Measurements from ENCODE around the gene ARFRP1. TPM values are rescaled to one million over a fixed set of nuclear protein-coding genes. Genes with fewer than 3 reads are reported as not detected.

ARFRP1 gene
- total RNA-seq, 1 experiment from 2014 or later = 119 TPM

GRCh38 chr20:63664143-63664851 is 43.5 kb downstream of the ARFRP1 start:
- H3K27ac Mint-ChIP-seq (ENCODE audit: unreplicated experiment) = no peak overlapping the region
- H3K36me3 ChIP-seq (ENCODE audit: control insufficient read depth, insufficient read depth, low read length) = no peaks in the 10 kb centered on the region; the same call in 1 of the 2 replicates
- peaks cover 23% of the 10 kb centered on the region for H3K36me3 Mint-ChIP-seq (ENCODE audit: insufficient read depth, unreplicated experiment)
- peaks cover 13% of the 10 kb centered on the region for H3K4me1 Mint-ChIP-seq (ENCODE audit: low read depth, unreplicated experiment)
- intact Hi-C loops (cut with micrococcal nuclease; ENCODE audit: unreplicated experiment) = no loop called here
- H3K9me3 Mint-ChIP-seq (ENCODE audit: unreplicated experiment) = no peaks in the 10 kb centered on the region
- ChIA-PET POLR2A (no interaction called here), CTCF (interaction anchor here (0.6 kb wide), 1 partner anchor 294 kb away, joined by 3 read pairs; no protein-coding TSS in a partner anchor)
- peaks cover 3% of the 10 kb centered on the region for H3K4me1 ChIP-seq
- H3K27me3 Mint-ChIP-seq (ENCODE audit: insufficient read depth, unreplicated experiment) = no peaks in the 10 kb centered on the region
- TF ChIP-seq, protein P1, sequence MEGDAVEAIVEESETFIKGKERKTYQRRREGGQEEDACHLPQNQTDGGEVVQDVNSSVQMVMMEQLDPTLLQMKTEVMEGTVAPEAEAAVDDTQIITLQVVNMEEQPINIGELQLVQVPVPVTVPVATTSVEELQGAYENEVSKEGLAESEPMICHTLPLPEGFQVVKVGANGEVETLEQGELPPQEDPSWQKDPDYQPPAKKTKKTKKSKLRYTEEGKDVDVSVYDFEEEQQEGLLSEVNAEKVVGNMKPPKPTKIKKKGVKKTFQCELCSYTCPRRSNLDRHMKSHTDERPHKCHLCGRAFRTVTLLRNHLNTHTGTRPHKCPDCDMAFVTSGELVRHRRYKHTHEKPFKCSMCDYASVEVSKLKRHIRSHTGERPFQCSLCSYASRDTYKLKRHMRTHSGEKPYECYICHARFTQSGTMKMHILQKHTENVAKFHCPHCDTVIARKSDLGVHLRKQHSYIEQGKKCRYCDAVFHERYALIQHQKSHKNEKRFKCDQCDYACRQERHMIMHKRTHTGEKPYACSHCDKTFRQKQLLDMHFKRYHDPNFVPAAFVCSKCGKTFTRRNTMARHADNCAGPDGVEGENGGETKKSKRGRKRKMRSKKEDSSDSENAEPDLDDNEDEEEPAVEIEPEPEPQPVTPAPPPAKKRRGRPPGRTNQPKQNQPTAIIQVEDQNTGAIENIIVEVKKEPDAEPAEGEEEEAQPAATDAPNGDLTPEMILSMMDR (IDR thresholded peaks at IDR 0.05; ENCODE audit: insufficient read depth in 1 of 2, low read depth in 1 of 2, low read length in 1 of 2, severe bottlenecking in 1 of 2, unreplicated experiment in 1 of 2) = no peak
- no peak overlapping the region for H3K4me3 ChIP-seq (ENCODE audit: low read depth, low read length)
- H3K4me3 Mint-ChIP-seq (ENCODE audit: unreplicated experiment) = no peak overlapping the region
- H3K9me3 ChIP-seq = no peaks in the 10 kb centered on the region
- DNase-seq = no peak
- no peaks in the 10 kb centered on the region for H3K27me3 ChIP-seq (replicated peaks; ENCODE audit: control insufficient read depth, insufficient read depth, low read length)
- BruUV-seq (replicated peaks) = no TSS peak

DNA sequence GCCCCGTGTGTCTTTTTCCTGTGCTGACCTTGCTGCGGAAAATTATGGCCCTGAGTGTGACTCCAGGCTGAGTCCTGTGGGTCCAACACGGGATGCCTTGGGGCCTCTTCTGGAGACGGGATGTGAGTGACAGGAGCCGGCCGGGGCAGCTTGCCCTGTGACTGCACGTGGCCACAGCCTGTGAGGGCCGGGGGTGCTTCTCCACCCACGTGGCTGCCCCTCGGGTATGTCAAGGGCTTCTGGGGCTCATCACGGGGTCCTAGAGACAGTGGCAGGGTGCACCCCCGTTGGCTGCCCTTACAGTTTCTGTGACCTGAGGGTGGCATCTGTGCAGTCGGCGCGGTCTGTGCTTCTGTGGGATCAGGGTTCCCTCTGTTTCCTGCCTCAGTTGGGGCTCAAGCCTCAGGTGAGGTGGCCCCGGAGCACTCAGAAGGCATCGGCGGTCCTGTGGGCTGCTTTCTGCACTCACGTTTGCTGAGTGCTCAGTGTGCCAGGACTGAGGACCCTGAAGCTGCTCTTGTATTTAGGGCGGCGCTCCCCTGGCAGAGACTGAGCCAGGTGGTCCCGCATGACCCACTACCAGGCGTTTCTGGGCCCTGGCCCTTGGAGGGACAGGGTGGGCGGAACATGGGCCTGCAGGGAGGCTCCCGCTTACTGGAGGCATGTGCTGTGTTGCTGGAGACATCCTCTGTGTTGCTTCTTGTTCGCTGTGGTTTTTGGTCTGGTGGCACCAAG is 44.3 kb downstream of the ARFRP1 start:
- no peak overlapping the region for H3K4me3 ChIP-seq (ENCODE audit: low read depth, low read length)
- DNase-seq = no peak
- Mint-ChIP-seq H3K27me3 (ENCODE audit: insufficient read depth, unreplicated experiment) (no peaks in the 10 kb centered on the region), H3K4me1 (ENCODE audit: low read depth, unreplicated experiment) (peaks cover 19% of the 10 kb centered on the region), H3K36me3 (ENCODE audit: insufficient read depth, unreplicated experiment) (peaks cover 21% of the 10 kb centered on the region), H3K27ac (ENCODE audit: unreplicated experiment) (no peak overlapping the region), H3K4me3 (ENCODE audit: unreplicated experiment) (no peak overlapping the region), H3K9me3 (ENCODE audit: unreplicated experiment) (no peaks in the 10 kb centered on the region)
- intact Hi-C loops (cut with micrococcal nuclease; ENCODE audit: unreplicated experiment) = no loop called here
- ChIA-PET POLR2A (no interaction called here), CTCF (interaction anchor here (0.6 to 1.1 kb wide), 2 partner anchors 23 to 109 kb away, joined by 4 to 5 read pairs; no protein-coding TSS in a partner anchor)
- no peaks in the 10 kb centered on the region for H3K27me3 ChIP-seq (replicated peaks; ENCODE audit: control insufficient read depth, insufficient read depth, low read length)
- peaks cover 6% of the 10 kb centered on the region for H3K4me1 ChIP-seq
- H3K9me3 ChIP-seq = no peaks in the 10 kb centered on the region
- BruUV-seq (replicated peaks) = no TSS peak
- H3K36me3 ChIP-seq (ENCODE audit: control insufficient read depth, insufficient read depth, low read length) = no peaks in the 10 kb centered on the region; the same call in 1 of the 2 replicates
- TF ChIP-seq, protein P1 (IDR thresholded peaks at IDR 0.05; ENCODE audit: insufficient read depth in 1 of 2, low read depth in 1 of 2, low read length in 1 of 2, severe bottlenecking in 1 of 2, unreplicated experiment in 1 of 2) = no peak

- peaks cover 15% of the 10 kb centered on the region for H3K4me1 Mint-ChIP-seq (ENCODE audit: low read depth, unreplicated experiment)
- H3K9me3 Mint-ChIP-seq (ENCODE audit: unreplicated experiment) = no peaks in the 10 kb centered on the region
- Histone ChIP-seq H3K4me1 (peaks cover 8% of the 10 kb centered on the region), H3K9me3 (no peaks in the 10 kb centered on the region), H3K36me3 (ENCODE audit: control insufficient read depth, insufficient read depth, low read length) (no peaks in the 10 kb centered on the region; the same call in 1 of the 2 replicates), H3K27me3 (replicated peaks; ENCODE audit: control insufficient read depth, insufficient read depth, low read length) (no peaks in the 10 kb centered on the region), H3K4me3 (ENCODE audit: low read depth, low read length) (no peak overlapping the region)
- H3K27ac Mint-ChIP-seq (ENCODE audit: unreplicated experiment) = no peak overlapping the region
- no peak for DNase-seq
- no peaks in the 10 kb centered on the region for H3K27me3 Mint-ChIP-seq (ENCODE audit: insufficient read depth, unreplicated experiment)
- H3K36me3 Mint-ChIP-seq (ENCODE audit: insufficient read depth, unreplicated experiment) = peaks cover 22% of the 10 kb centered on the region
- no TSS peak for BruUV-seq (replicated peaks)
- POLR2A ChIA-PET = no interaction called here
- TF ChIP-seq, protein P1 (IDR thresholded peaks at IDR 0.05; ENCODE audit: insufficient read depth in 1 of 2, low read depth in 1 of 2, low read length in 1 of 2, severe bottlenecking in 1 of 2, unreplicated experiment in 1 of 2) = no peak
- CTCF ChIA-PET = interaction anchor here (0.6 to 1.1 kb wide), 2 partner anchors 24 to 108 kb away, joined by 4 to 5 read pairs; no protein-coding TSS in a partner anchor
- intact Hi-C loops (cut with micrococcal nuclease; ENCODE audit: unreplicated experiment) = no loop called here
- H3K4me3 Mint-ChIP-seq (ENCODE audit: unreplicated experiment) = no peak overlapping the region
Measured at GRCh38 chr20:63662813-63663189, 45.0 kb downstream of the ARFRP1 start.

All from Caco-2 (cell line).